ENCODE results near the gene CAPN12. TPM values are rescaled to one million over a fixed set of nuclear protein-coding genes. Genes with fewer than 3 reads are reported as not detected.

CAPN12 gene, protein sequence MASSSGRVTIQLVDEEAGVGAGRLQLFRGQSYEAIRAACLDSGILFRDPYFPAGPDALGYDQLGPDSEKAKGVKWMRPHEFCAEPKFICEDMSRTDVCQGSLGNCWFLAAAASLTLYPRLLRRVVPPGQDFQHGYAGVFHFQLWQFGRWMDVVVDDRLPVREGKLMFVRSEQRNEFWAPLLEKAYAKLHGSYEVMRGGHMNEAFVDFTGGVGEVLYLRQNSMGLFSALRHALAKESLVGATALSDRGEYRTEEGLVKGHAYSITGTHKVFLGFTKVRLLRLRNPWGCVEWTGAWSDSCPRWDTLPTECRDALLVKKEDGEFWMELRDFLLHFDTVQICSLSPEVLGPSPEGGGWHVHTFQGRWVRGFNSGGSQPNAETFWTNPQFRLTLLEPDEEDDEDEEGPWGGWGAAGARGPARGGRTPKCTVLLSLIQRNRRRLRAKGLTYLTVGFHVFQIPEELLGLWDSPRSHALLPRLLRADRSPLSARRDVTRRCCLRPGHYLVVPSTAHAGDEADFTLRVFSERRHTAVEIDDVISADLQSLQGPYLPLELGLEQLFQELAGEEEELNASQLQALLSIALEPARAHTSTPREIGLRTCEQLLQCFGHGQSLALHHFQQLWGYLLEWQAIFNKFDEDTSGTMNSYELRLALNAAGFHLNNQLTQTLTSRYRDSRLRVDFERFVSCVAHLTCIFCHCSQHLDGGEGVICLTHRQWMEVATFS
- not detected for polyA plus RNA-seq (2012; ENCODE audit: insufficient read length, low read depth)

DNA sequence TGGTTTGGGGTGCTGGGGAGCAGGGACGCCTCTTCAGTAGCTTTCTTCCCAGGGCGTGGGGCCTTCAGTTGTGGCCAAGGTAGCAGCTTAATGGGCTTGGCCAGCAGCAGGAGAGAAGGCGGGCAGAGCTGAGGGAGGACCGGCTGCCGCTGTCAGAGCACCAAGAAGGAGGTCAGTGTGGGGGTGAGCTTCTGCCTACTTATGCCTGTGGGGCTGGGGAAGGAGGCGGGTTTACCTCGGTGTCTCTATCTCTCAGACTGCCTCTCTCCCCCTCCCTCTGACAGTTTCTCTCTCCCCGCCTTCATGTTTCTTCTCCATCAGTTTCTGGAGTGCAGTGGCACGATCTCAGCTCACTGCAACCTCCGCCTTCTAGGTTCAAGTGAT lies at the start of gene CAPN12:
Gene CAPN12 (minus strand): TSS at position 177 of the 384 bp plus-strand sequence. CDS start 309 bp downstream, outside the sequence.
- no peak for TF ChIP-seq POLR2AphosphoS5 (IDR thresholded peaks at IDR 0.05; ENCODE audit: low read depth, low read length)
- no peak for TF ChIP-seq TAF1 (IDR thresholded peaks at IDR 0.05; ENCODE audit: borderline replicate concordance, insufficient read depth, low read length)
- no peak for TF ChIP-seq FOXP2 (optimal IDR thresholded peaks at IDR 0.05; ENCODE audit: borderline replicate concordance, extremely low read depth, extremely low read length, insufficient read depth)
- TF ChIP-seq, protein P1, sequence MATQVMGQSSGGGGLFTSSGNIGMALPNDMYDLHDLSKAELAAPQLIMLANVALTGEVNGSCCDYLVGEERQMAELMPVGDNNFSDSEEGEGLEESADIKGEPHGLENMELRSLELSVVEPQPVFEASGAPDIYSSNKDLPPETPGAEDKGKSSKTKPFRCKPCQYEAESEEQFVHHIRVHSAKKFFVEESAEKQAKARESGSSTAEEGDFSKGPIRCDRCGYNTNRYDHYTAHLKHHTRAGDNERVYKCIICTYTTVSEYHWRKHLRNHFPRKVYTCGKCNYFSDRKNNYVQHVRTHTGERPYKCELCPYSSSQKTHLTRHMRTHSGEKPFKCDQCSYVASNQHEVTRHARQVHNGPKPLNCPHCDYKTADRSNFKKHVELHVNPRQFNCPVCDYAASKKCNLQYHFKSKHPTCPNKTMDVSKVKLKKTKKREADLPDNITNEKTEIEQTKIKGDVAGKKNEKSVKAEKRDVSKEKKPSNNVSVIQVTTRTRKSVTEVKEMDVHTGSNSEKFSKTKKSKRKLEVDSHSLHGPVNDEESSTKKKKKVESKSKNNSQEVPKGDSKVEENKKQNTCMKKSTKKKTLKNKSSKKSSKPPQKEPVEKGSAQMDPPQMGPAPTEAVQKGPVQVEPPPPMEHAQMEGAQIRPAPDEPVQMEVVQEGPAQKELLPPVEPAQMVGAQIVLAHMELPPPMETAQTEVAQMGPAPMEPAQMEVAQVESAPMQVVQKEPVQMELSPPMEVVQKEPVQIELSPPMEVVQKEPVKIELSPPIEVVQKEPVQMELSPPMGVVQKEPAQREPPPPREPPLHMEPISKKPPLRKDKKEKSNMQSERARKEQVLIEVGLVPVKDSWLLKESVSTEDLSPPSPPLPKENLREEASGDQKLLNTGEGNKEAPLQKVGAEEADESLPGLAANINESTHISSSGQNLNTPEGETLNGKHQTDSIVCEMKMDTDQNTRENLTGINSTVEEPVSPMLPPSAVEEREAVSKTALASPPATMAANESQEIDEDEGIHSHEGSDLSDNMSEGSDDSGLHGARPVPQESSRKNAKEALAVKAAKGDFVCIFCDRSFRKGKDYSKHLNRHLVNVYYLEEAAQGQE (IDR thresholded peaks at IDR 0.05; ENCODE audit: insufficient read depth in 1 of 2, low read depth in 2 of 2, low read length in 2 of 2) = no peak
- no peak for TF ChIP-seq SIN3A (IDR thresholded peaks at IDR 0.05; ENCODE audit: borderline replicate concordance, insufficient read depth, low read length)

DNA sequence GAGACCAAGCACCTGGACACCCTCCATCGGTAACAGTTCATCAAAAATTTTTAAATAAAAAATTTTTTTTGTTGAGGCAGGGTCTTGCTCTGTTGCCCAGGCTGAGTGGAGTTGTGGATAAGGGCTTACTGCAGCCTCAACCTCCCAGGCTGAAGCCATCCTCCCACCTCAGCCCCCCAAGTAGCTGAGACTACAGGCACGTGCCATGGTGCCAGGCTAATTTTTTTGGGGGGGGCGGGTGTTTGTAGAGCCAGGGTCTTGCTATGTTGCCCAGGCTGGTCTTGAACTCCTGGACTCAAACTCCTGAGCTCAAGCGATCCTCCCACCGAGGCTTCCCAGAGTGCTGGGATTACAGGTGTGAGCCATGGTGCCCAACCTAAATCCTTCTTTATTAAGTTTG lies 49.4 kb upstream of the CAPN12 start:
- TF ChIP-seq FOXP2 (optimal IDR thresholded peaks at IDR 0.05; ENCODE audit: borderline replicate concordance, extremely low read depth, extremely low read length, insufficient read depth) = no peak
- no peak for TF ChIP-seq TAF1 (IDR thresholded peaks at IDR 0.05; ENCODE audit: borderline replicate concordance, insufficient read depth, low read length)
- TF ChIP-seq SIN3A (IDR thresholded peaks at IDR 0.05; ENCODE audit: borderline replicate concordance, insufficient read depth, low read length) = no peak
- TF ChIP-seq, protein P1 (IDR thresholded peaks at IDR 0.05; ENCODE audit: insufficient read depth in 1 of 2, low read depth in 2 of 2, low read length in 2 of 2) = no peak
- TF ChIP-seq POLR2AphosphoS5 (IDR thresholded peaks at IDR 0.05; ENCODE audit: low read depth, low read length) = no peak

DNA sequence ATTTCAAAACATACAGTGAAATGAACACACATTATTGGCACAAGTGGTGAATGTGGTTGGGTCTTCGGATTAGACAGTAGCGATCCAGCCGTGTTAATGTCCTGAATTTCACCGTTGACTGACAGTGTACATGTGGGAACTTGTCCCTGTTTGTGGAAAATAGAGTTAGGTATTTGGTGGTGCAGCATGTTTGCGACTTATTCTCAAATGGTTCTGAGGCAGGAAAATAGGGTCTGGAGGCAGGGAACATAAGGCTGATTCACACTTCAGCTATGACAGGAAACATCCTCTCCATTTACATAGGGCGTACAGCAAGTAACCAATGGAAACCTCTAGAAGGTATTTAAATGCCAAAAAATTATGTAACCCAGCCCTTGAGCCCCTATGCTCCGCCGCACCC lies 48.9 kb upstream of the CAPN12 start:
- TF ChIP-seq, protein P1 (IDR thresholded peaks at IDR 0.05; ENCODE audit: insufficient read depth in 1 of 2, low read depth in 2 of 2, low read length in 2 of 2) = no peak
- TF ChIP-seq POLR2AphosphoS5 (IDR thresholded peaks at IDR 0.05; ENCODE audit: low read depth, low read length) = no peak
- TF ChIP-seq SIN3A (IDR thresholded peaks at IDR 0.05; ENCODE audit: borderline replicate concordance, insufficient read depth, low read length) = no peak
- no peak for TF ChIP-seq TAF1 (IDR thresholded peaks at IDR 0.05; ENCODE audit: borderline replicate concordance, insufficient read depth, low read length)
- no peak for TF ChIP-seq FOXP2 (optimal IDR thresholded peaks at IDR 0.05; ENCODE audit: borderline replicate concordance, extremely low read depth, extremely low read length, insufficient read depth)

DNA sequence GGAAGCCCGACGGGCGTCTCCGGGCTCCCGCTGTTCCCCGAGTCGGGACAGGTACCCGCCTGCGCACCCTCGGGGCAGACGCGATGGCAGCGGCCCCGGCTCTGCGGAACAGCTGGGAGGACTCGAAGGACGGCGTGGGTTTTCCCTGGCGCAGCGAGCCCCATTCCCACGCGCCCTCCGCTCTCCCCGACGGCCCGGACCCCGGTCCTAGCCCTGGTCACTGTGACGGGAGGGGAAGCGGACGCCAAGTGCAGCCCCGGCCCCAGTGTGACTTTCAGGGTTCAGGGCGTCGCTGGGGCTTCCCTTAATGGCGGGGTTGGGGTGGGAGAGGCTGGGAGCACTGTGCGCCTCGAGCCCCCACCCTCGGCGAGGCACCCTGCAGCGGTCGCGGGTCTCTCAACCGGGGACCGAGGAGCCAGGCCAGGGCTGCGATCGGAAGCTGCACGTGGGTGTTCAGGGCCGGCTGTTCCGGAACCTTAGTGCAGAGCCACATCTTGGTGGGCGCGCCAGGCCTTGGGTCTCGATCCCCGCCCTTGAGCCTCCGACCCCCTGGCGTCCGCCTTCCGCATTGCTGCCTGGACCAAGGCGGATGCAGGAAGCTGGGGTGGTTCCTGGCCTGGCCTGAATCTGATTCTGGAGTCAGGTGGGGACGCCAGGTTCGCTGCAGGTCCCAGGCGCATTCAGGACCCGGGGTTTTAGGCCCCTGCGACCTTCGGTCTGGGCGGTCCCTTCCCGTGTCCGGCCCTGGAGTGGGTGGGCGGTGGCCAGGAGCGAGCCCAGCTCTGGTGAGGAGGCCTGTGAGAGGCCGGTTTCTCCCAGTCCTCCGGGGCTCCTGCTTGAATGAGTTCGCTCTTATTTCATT lies 48.2 kb upstream of the CAPN12 start:
- TF ChIP-seq SIN3A (IDR thresholded peaks at IDR 0.05; ENCODE audit: borderline replicate concordance, insufficient read depth, low read length) = no peak

Measured in PFSK-1 (cell line).